ENCODE measurements around the gene MTMR1. TPM values are rescaled to one million over a fixed set of nuclear protein-coding genes. Genes with fewer than 3 reads are reported as not detected.

Gene MTMR1
- total RNA-seq: 28.4 and 28.5 TPM in 2 replicates
- long read RNA-seq, partial matches to known transcripts: 0 of 7 reads
- long read RNA-seq, other reads (novel, unspliced or antisense): 7 of 7 reads

DNA sequence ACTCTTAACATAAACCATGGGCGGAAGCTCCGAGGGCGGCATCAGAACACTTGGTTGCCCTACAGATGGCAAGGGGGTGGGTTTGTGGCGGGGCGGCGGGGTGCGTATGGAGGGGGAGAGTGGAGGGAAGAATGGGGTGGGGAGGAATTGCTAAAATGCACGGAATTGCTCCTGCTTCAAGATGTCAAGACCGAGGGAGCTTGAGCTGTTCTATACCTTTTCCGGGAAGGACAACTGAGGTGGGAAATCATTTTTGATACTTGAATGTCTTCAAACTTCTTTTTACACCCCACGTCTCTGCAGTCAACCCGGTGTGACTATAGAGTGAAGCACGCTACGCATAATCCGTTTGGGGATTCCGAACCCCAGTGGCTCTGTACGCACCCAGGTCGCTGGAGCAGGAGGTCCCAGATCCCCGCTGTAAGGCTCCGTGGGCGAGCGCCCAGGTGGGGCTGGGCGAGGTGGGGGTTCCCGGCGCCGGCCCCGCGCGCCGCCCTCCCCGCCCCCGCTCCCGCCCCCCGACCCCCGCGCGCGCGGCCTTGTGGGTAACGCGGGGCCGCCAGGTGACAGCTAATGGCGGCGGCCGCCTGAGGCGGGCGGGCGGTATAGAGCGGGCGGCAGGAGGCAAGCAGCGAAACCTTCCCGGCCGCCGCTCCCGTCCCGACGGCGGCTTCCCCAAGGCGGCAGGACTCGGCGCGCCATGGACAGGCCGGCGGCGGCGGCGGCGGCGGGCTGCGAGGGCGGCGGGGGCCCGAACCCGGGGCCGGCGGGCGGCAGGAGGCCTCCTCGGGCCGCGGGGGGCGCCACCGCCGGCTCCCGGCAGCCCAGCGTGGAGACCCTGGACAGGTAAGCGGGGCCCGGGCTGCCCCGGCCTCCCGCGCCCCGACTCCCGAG is at the start of gene MTMR1:
Gene MTMR1 (plus strand): TSS at position 566 of the 894 bp plus-strand sequence. CDS start 135 bp downstream, at position 701.
- Mint-ChIP-seq H3K9me3 (ENCODE audit: low read depth) (peaks cover 20% of the 10 kb centered on the region), H3K27me3 (no peaks in the 10 kb centered on the region), H3K4me3 (ENCODE audit: low read depth) (peak within 1 kb of the TSS; percentile 82), H3K27ac (peak within 1 kb of the TSS; percentile 94), H3K4me1 (ENCODE audit: low read depth) (peaks cover 3% of the 10 kb centered on the region), H3K36me3 (ENCODE audit: insufficient read depth) (peaks cover 5% of the 10 kb centered on the region)
- DNase-seq (ENCODE audit: low spot score, unreplicated experiment): peak; percentile 14
- TF ChIP-seq, protein P1, sequence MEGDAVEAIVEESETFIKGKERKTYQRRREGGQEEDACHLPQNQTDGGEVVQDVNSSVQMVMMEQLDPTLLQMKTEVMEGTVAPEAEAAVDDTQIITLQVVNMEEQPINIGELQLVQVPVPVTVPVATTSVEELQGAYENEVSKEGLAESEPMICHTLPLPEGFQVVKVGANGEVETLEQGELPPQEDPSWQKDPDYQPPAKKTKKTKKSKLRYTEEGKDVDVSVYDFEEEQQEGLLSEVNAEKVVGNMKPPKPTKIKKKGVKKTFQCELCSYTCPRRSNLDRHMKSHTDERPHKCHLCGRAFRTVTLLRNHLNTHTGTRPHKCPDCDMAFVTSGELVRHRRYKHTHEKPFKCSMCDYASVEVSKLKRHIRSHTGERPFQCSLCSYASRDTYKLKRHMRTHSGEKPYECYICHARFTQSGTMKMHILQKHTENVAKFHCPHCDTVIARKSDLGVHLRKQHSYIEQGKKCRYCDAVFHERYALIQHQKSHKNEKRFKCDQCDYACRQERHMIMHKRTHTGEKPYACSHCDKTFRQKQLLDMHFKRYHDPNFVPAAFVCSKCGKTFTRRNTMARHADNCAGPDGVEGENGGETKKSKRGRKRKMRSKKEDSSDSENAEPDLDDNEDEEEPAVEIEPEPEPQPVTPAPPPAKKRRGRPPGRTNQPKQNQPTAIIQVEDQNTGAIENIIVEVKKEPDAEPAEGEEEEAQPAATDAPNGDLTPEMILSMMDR (IDR thresholded peaks at IDR 0.05; ENCODE audit: unreplicated experiment): no peak

DNA sequence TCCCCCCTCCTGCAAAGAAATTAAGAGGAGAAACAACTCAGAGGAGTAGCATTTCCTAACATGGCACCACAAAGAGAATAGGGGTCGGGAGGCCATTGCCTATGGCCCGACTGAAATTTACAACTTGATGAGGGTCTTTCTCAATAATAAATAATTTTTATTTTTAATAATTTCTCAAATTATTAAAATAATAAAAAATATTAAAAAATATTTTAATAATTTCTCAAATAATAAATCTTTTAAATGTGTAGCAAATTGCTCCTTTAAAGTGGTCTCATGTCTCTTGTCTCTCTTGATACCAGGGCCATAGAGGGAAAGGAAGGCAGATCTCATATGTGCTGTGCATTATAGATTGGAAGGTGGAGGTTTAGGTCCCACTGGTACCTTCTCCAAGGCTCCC is 49.2 kb upstream of the MTMR1 start:
- H3K27me3 Mint-ChIP-seq: no peaks in the 10 kb centered on the region
- TF ChIP-seq, protein P1 (IDR thresholded peaks at IDR 0.05; ENCODE audit: unreplicated experiment): no peak
- no peak for DNase-seq (ENCODE audit: low spot score, unreplicated experiment)
- H3K27ac Mint-ChIP-seq: no peak overlapping the region
- H3K9me3 Mint-ChIP-seq (ENCODE audit: low read depth): peaks cover 5% of the 10 kb centered on the region
- H3K4me1 Mint-ChIP-seq (ENCODE audit: low read depth): peaks cover 2% of the 10 kb centered on the region
- H3K36me3 Mint-ChIP-seq (ENCODE audit: insufficient read depth): peaks cover 6% of the 10 kb centered on the region
- no peak overlapping the region for H3K4me3 Mint-ChIP-seq (ENCODE audit: low read depth)

DNA sequence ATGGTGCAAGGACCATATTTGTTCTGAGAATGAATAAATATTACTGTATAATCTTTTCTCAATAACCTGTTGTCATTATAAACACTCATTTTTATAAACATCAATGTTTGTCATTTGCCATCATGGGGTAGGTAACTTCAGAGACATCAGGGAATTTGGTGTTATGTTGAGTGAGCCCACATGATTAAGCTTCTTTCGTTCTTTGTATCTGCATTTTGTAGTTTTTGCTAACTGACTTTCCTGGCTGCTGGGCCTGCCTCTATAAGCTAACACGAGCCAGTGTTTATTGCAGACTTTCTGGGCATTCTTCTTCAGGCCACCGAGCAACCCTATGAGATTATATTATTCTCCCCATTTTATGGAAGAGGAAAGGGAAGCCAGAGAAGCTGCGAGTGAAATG is 48.8 kb upstream of the MTMR1 start:
- H3K4me1 Mint-ChIP-seq (ENCODE audit: low read depth): peaks cover 2% of the 10 kb centered on the region
- H3K4me3 Mint-ChIP-seq (ENCODE audit: low read depth): no peak overlapping the region
- TF ChIP-seq, protein P1 (IDR thresholded peaks at IDR 0.05; ENCODE audit: unreplicated experiment): no peak
- no peak overlapping the region for H3K27ac Mint-ChIP-seq
- H3K36me3 Mint-ChIP-seq (ENCODE audit: insufficient read depth): peaks cover 6% of the 10 kb centered on the region
- H3K9me3 Mint-ChIP-seq (ENCODE audit: low read depth): peaks cover 9% of the 10 kb centered on the region
- H3K27me3 Mint-ChIP-seq: no peaks in the 10 kb centered on the region
- no peak for DNase-seq (ENCODE audit: low spot score, unreplicated experiment)

DNA sequence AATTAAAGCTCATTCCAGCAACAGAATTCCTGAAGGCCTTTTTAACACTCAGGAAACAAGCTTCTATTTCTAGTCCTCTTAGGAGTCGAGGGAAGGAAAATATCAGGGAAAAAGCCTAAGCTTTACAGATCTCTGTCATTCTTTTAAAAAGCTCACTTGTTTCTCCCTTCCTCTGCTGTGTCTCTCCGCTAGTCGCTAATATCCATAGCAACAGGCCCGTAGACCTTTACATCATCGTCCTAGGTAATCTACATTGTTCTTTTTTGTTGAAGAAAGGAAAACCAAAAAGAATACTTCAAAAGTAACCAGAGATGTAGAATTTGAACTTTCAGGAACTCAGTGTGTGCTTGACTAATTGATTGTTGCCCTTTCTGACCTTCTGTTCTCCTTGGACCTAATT is 45.9 kb upstream of the MTMR1 start:
- Mint-ChIP-seq H3K27ac (no peak overlapping the region), H3K36me3 (ENCODE audit: insufficient read depth) (peaks cover 3% of the 10 kb centered on the region), H3K4me1 (ENCODE audit: low read depth) (peaks cover 2% of the 10 kb centered on the region), H3K4me3 (ENCODE audit: low read depth) (no peak overlapping the region), H3K27me3 (no peaks in the 10 kb centered on the region), H3K9me3 (ENCODE audit: low read depth) (peaks cover 22% of the 10 kb centered on the region)
- DNase-seq (ENCODE audit: low spot score, unreplicated experiment): no peak
- TF ChIP-seq, protein P1 (IDR thresholded peaks at IDR 0.05; ENCODE audit: unreplicated experiment): no peak

DNA sequence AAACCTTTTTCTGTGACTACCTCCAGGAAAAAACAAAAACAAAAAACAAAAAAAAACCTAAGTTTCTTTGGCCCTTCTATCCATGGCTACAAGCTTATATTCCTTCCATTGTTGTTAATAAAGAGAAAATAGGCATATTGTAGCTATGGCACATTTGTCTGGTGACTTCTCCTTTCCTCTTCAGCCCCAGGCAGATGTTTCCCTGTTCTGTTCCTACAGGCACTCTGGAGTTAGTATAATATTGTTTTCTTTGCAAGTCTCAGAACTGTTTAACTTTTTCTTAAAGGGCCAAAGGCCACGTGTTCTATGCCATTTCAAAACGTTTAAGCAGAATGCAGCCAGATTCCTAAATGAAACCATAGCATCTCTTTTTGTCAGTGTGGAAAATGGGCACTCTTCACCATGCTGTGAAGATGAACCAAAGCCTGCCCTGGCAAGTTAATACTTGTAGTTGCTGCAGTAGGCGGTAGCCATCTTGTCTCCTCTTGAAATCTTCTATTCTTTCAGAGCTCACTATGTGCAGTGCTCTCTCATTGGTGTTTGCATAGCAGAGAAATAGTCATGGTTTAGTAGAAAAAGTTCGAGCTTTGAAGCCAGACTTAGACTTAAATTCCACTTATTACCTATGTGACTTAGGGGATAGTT is 44.8 kb upstream of the MTMR1 start:
- no peak for DNase-seq (ENCODE audit: low spot score, unreplicated experiment)
- peaks cover 22% of the 10 kb centered on the region for H3K9me3 Mint-ChIP-seq (ENCODE audit: low read depth)
- H3K36me3 Mint-ChIP-seq (ENCODE audit: insufficient read depth): peaks cover 4% of the 10 kb centered on the region
- peaks cover 2% of the 10 kb centered on the region for H3K4me1 Mint-ChIP-seq (ENCODE audit: low read depth)
- TF ChIP-seq, protein P1 (IDR thresholded peaks at IDR 0.05; ENCODE audit: unreplicated experiment): no peak
- H3K27ac Mint-ChIP-seq: no peak overlapping the region
- no peaks in the 10 kb centered on the region for H3K27me3 Mint-ChIP-seq
- no peak overlapping the region for H3K4me3 Mint-ChIP-seq (ENCODE audit: low read depth)
